AG04449 (cell line): ENCODE results near the gene IPP.
"Not testable (repeated sequence)": the region's sequence is repeated elsewhere in the genome, so short reads cannot be mapped to it uniquely, and the experiment has no call there.

Experiments used
- CTCF ChIA-PET: fragments of 350-600 bp; formaldehyde crosslinking; extraction: SDS; loops from one replicate; lab custom pipeline; 2021; ENCODE audit warnings: antibody characterized with exemption; lab: Yijun Ruan, JAX
- POLR2A ChIA-PET: fragments of 400-600, 350-600 bp; formaldehyde crosslinking; extraction: SDS; loops from one replicate; lab custom pipeline; 2020; ENCODE audit warnings: antibody characterized with exemption, inconsistent platforms; lab: Yijun Ruan, JAX
- DNase-seq: peaks from one replicate; pipeline ENCODE4 v3.0.0-alpha.2; 2010; ENCODE audit warnings: low read depth, low spot score
- H3K4me3 ChIP-seq: 2 replicates; pipeline ENCODE4 v1.5.1; 2011; ENCODE audit warnings: low read depth, mild to moderate bottlenecking, control low read depth, low read length
- CTCF ChIP-seq: IDR thresholded peaks from one replicate; pipeline ENCODE4 v1.5.1; 2011; ENCODE audit warnings: mild to moderate bottlenecking, moderate library complexity, low read length, control low read depth, inconsistent platforms; ENCODE audit not compliant: insufficient read depth; ENCODE audit errors: missing control alignments

The IPP gene

DNA sequence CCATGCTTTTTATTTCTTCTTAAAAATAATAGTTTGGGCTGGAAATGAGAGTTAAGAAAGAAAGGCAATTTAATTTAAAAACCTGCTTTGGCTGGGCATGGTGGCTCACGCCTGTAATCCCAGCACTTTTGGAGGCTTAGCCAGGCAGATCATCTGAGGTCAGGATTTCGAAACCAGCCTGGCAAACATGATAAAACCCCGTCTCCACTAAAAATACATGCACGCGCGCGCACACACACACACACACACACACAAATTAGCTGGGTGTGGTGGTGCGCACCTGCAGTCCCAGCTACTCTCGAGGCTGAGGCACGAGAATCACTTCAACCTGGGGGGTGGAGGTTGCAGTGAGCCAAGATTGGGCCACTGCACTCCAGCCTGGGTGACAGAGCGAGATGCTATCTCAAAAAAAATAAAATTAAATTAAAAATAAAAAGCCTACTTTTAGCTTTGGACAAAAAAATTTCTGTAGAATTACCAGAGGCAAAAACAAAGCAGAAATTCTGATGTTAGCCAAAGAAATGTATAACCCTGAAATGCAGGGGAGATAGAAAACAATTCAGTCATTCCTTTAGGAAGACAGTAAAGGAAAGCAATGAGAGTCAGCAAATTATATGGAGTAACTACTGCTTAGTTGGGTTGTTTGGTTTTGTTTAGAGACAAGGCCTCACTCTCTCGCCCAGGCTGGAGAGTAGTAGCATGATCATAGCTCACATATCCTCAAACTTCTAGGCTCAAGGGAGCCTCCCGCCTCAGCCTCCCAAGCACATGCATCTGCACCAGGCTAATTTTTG lies 15.7 kb upstream of the IPP start:
- DNase-seq, result no peak
- H3K4me3 ChIP-seq, result no peak overlapping the region
- ChIA-PET CTCF (interaction anchor here (0.6 kb wide), 1 partner anchor 30 kb away, joined by 3 read pairs; no protein-coding TSS in a partner anchor), POLR2A (no interaction called here)
- no peak for TF ChIP-seq CTCF

GRCh38 chr1:45762291-45762690 lies 11.8 kb upstream of the IPP start:
- no peak overlapping the region for H3K4me3 ChIP-seq
- CTCF ChIA-PET, result no interaction called here
- POLR2A ChIA-PET, result no interaction called here
- no peak for TF ChIP-seq CTCF
- DNase-seq, result no peak

GRCh38 chr1:45755697-45756096 lies 5.2 kb upstream of the IPP start:
- CTCF ChIA-PET, result interaction anchor here (0.7 kb wide), 1 partner anchor 22 kb away, joined by 3 read pairs; no protein-coding TSS in a partner anchor
- TF ChIP-seq CTCF, result no peak
- no peak overlapping the region for H3K4me3 ChIP-seq
- DNase-seq, result no peak
- POLR2A ChIA-PET, result no interaction called here

GRCh38 chr1:45753248-45754037 lies 3.0 kb upstream of the IPP start:
- H3K4me3 ChIP-seq, result no peak overlapping the region
- POLR2A ChIA-PET, result no interaction called here
- CTCF ChIA-PET, result no interaction called here
- no peak for DNase-seq
- TF ChIP-seq CTCF, result no peak

DNA sequence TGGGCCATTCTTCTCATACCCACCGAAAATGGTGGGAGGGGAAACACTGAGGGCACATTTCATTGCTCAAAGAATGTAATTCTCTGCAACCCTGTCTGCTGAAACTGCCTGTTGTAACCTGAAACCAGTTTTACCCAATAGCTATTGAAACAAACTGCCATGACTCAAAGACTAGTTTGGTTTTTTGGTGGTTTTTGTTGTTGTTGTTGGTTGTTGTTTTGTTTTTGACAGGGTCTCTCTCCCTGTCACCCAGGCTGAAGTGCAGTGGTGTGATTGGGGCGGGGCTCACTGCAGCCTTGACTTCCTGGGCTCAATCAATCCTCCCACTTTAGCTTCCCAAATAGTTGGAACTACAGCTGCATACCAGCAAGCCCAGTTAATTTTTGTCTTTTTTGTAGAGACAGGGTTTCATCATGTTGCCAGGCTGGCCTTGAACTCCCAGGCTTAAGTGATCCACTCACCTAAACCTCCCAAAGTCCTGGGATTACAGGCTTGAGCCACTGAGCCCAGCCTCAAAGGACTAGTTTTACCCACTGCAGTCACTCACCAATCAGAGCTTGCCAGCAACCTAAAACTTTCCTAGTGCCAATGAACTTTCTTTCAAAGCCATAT lies 2.1 kb upstream of the IPP start:
- ChIA-PET CTCF (no interaction called here), POLR2A (no interaction called here)
- no peak for TF ChIP-seq CTCF
- DNase-seq, result no peak
- no peak overlapping the region for H3K4me3 ChIP-seq

DNA sequence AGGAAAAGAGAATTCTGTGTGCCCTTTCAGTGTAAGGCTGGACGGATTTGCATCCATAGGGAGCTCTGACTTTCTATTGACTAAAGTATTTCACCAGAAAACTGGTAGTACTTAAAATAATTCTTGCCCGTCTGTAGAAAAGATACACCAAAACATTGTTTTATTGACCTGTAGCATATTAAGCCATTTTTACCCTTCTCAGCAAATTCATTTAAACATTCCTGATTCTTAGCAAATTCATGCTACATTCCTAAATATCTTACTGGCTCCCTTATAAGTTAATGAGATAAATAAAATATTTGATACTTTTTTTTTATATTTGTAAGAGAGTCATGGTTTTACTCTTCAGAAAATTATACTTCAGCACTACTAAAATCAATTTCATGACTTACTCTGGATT lies 1.6 kb upstream of the IPP start:
- no peak overlapping the region for H3K4me3 ChIP-seq
- CTCF ChIA-PET, result no interaction called here
- POLR2A ChIA-PET, result no interaction called here
- TF ChIP-seq CTCF, result no peak
- DNase-seq, result no peak

DNA sequence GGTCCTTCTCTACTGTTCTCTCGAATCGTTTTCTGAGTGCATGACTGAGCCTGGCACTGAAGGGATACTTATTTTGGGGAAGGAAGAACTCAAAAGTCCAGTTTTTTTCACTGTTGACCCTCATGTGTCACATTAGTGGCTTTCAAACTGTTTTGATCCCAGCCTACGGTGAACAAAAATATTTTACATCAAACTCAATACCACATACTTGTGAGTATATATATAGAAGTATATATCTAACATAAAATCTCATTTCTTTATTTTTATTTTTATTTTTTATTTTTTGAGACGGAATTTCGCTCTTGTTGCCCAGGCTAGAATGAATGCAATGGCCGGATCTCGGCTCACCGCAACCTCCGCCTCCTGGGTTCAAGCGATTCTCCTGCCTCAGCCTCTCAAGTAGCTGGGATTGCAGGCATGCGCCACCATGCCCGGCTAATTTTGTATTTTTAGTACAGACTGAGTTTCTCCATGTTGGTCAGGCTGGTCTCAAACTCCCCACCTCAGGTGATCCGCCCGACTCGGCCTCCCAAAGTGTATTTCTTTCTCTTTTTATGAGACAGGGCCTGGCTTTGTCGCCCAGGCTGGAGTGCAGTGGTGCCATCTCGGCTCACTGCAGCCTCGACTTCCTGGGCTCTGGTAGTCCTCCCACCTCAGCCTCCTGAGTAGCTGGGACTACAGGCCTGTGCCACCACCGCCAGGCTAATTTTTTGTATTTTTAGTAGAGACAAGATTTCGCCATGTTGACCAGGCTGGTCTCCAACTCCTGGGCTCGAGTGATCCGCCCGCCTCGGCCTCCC lies 786 bp upstream of the IPP start:
- H3K4me3 ChIP-seq, result peak overlapping the region; percentile 87
- DNase-seq, POLR2A ChIA-PET, CTCF ChIA-PET: not testable (repeated sequence)
